ENCODE results near the gene GNAL.

GNAL gene

DNA sequence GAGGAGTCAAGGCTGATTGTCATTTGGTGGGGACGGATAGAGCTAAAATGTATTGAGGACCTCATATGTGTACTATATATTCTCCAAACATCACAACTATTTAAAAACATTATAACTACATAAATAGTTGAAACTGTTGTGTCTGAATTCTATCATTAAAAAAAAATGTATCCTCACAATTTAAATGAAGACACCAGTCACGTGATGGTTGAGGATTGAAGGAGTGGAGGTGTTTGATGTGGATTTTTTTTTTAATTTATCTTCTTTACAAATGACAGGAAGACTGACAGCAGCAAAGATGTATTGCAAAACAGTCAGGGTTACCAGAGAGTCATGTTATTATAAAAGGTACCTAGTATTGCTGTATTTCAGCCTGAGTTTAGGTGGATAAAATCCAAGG, 30.0 kb downstream of the GNAL start:
- no peak overlapping the region for H3K27ac ChIP-seq
- DNase-seq: no peak
- H3K27me3 ChIP-seq (ENCODE audit: insufficient read depth, low read depth, severe bottlenecking): no peaks in the 10 kb centered on the region
- TF ChIP-seq, protein P1, sequence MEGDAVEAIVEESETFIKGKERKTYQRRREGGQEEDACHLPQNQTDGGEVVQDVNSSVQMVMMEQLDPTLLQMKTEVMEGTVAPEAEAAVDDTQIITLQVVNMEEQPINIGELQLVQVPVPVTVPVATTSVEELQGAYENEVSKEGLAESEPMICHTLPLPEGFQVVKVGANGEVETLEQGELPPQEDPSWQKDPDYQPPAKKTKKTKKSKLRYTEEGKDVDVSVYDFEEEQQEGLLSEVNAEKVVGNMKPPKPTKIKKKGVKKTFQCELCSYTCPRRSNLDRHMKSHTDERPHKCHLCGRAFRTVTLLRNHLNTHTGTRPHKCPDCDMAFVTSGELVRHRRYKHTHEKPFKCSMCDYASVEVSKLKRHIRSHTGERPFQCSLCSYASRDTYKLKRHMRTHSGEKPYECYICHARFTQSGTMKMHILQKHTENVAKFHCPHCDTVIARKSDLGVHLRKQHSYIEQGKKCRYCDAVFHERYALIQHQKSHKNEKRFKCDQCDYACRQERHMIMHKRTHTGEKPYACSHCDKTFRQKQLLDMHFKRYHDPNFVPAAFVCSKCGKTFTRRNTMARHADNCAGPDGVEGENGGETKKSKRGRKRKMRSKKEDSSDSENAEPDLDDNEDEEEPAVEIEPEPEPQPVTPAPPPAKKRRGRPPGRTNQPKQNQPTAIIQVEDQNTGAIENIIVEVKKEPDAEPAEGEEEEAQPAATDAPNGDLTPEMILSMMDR (IDR thresholded peaks at IDR 0.05; ENCODE audit: low read depth, low read length): no peak
- H3K9me3 ChIP-seq (ENCODE audit: severe bottlenecking): no peaks in the 10 kb centered on the region
- H3K36me3 ChIP-seq: no peaks in the 10 kb centered on the region
- H3K4me3 ChIP-seq (ENCODE audit: low read depth, low read length): no peak overlapping the region

DNA sequence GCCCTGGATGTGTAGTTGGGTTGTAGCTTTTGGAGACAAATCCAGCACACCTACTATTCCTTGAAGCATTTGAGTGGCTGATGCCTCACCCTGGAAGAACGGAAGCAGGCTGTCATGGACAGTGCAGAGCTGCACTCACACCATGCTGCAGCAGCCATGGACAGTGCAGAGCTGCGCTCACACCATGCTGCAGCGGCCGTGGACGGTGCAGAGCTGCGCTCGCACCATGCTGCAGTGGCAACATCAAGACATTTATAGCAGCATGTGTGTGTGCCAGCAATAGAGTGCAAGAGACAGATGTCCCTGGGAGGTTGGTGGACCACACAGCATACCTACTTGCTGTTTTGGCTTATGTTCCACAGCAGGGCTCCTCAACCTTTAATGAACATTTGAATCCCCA, 30.6 kb downstream of the GNAL start:
- Histone ChIP-seq H3K27ac (no peak overlapping the region), H3K4me3 (ENCODE audit: low read depth, low read length) (no peak overlapping the region), H3K9me3 (ENCODE audit: severe bottlenecking) (no peaks in the 10 kb centered on the region), H3K36me3 (no peaks in the 10 kb centered on the region), H3K27me3 (ENCODE audit: insufficient read depth, low read depth, severe bottlenecking) (no peaks in the 10 kb centered on the region)
- DNase-seq: no peak
- TF ChIP-seq, protein P1 (IDR thresholded peaks at IDR 0.05; ENCODE audit: low read depth, low read length): no peak

GRCh38 chr18:11721720-11722119, 32.7 kb downstream of the GNAL start:
- TF ChIP-seq, protein P1 (IDR thresholded peaks at IDR 0.05; ENCODE audit: low read depth, low read length): no peak
- no peaks in the 10 kb centered on the region for H3K27me3 ChIP-seq (ENCODE audit: insufficient read depth, low read depth, severe bottlenecking)
- H3K27ac ChIP-seq: no peak overlapping the region
- no peaks in the 10 kb centered on the region for H3K36me3 ChIP-seq
- H3K4me3 ChIP-seq (ENCODE audit: low read depth, low read length): no peak overlapping the region
- peaks cover 5% of the 10 kb centered on the region for H3K9me3 ChIP-seq (ENCODE audit: severe bottlenecking)
- no peak for DNase-seq

DNA sequence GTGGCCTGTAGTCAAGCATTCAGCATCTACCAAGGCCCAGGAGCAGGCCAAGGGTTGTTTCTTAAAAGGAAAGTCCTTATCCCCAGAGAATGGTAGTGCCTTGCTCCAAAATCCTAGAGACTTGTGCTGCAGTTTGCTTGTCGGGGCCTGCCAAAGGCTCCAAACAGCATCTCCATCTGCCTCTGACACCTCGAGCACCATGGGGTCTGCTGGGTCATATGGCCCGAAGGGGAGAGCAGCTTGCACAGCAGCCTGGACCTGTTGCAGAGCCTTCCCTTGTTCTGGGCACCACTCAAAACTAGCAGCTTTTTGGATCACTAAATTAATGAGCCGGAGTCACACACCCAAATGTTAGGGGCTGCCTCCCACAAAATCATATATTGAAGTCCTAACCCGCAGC, 35.7 kb downstream of the GNAL start:
- H3K27ac ChIP-seq: peak overlapping the region; percentile 16; the same call in 1 of the 2 replicates
- H3K4me3 ChIP-seq (ENCODE audit: low read depth, low read length): no peak overlapping the region

DNA sequence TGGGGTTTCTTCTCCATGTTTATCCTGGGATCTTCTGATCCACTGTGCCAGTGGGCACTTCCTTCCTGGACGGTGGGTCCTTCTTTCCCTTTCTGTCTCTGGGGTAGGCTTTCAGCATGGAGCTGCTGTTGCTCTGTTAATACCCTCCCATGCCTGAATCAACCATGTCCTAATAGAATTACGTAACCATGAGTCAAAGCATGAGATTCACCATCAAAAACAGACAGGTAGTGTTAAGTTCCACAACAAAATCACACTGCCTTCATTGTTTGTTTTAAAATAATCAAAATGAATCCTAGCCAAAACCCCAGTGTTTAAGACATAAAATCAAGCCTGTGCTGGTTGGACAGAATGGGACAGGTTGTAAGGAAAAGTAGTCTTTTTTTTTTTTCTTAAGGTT, 37.5 kb downstream of the GNAL start:
- TF ChIP-seq, protein P1 (IDR thresholded peaks at IDR 0.05; ENCODE audit: low read depth, low read length): no peak
- no peaks in the 10 kb centered on the region for H3K27me3 ChIP-seq (ENCODE audit: insufficient read depth, low read depth, severe bottlenecking)
- no peaks in the 10 kb centered on the region for H3K36me3 ChIP-seq
- no peak overlapping the region for H3K4me3 ChIP-seq (ENCODE audit: low read depth, low read length)
- peaks cover 5% of the 10 kb centered on the region for H3K9me3 ChIP-seq (ENCODE audit: severe bottlenecking)
- no peak overlapping the region for H3K27ac ChIP-seq
- DNase-seq: no peak

More for the DNA sequence above, 35.7 kb downstream of the GNAL start:
- peak; percentile 55 for DNase-seq
- H3K27me3 ChIP-seq (ENCODE audit: insufficient read depth, low read depth, severe bottlenecking): no peaks in the 10 kb centered on the region
- H3K36me3 ChIP-seq: no peaks in the 10 kb centered on the region
- TF ChIP-seq, protein P1 (IDR thresholded peaks at IDR 0.05; ENCODE audit: low read depth, low read length): no peak
- H3K9me3 ChIP-seq (ENCODE audit: severe bottlenecking): peaks cover 5% of the 10 kb centered on the region

GRCh38 chr18:11728249-11728648, 39.2 kb downstream of the GNAL start:
- TF ChIP-seq, protein P1 (IDR thresholded peaks at IDR 0.05; ENCODE audit: low read depth, low read length): peak; percentile 60
- Histone ChIP-seq H3K27ac (no peak overlapping the region), H3K36me3 (no peaks in the 10 kb centered on the region), H3K9me3 (ENCODE audit: severe bottlenecking) (peaks cover 5% of the 10 kb centered on the region), H3K4me3 (ENCODE audit: low read depth, low read length) (no peak overlapping the region), H3K27me3 (ENCODE audit: insufficient read depth, low read depth, severe bottlenecking) (no peaks in the 10 kb centered on the region)
- peak; percentile 43 for DNase-seq
